ENCODE measurements around the gene MATN4.

Gene MATN4

DNA sequence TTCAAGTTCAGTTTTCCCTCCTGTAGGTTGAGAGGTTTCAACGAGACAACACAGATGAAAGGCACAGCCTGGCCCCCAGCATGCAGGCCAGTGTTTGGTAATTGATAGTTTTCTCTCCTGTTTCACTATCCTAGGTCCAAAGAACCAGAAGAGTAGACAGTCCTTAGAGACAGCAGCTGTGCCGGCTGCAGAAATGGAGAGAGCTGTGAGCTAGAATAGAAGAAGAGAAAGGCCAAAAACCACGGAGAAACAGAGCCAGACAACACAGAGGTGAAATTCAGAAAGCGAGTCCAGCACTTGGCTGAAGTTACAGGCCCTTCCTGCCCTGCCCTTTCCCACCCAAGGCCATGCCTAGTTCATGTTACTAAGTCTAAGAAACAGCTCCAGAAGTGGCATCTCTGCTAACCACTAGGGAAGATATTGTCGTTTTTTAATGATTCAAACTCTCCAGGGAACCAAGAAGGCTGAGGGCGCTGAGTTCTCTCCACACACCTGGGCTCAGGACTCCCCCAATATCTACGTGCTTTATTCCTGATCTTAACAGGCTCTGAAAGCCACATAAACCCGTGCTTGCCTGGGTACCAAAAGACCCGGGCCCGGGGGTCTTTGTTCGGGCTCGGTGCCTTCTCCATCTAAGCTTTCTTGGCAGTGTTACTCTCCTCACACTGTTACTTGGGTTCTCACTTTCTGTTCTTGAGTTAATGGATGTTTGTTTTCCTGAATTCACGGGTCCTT lies 18.0 kb downstream of the MATN4 start:
- no peak for DNase-seq (ENCODE audit: low read depth)

DNA sequence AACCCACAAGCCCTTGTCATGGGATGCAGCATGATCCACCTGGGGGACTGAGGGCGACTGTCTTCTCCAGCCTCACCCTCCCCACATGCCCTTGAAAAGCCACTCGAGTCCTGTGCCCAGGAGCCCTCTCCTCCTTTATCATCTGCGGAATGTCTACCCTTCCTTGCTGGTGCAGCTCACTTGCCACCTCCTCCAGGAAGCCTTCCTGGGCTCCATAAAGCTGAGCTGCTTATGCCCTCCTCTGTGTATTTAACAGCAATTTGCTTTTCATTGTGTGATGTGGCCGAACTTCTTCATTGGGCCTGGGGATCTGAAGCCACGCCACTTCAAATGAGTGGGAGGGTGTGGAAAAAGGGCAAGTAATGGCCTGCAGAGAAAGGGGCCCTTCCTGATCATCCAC lies 19.2 kb downstream of the MATN4 start:
- DNase-seq (ENCODE audit: low read depth): no peak

DNA sequence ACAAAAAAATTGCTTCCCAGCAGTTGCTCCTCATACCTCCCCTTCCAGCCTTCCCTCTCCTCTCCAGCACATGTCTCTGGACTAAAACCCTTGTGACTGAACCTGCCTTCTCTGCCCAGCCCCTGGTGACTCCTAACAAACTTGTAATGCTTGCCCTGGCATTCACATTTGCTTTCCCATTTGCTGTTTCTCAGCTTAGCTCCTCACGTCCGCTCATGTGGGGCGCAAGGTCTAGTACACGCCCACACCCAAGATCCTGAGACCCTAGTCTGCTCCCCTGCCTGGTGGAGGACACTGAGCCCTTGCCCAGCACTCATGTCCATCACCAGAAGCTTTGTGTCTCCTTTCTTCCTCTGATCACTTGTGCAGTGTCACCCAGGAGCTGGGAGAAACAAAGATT lies 19.7 kb downstream of the MATN4 start:
- no peak for DNase-seq (ENCODE audit: low read depth)

DNA sequence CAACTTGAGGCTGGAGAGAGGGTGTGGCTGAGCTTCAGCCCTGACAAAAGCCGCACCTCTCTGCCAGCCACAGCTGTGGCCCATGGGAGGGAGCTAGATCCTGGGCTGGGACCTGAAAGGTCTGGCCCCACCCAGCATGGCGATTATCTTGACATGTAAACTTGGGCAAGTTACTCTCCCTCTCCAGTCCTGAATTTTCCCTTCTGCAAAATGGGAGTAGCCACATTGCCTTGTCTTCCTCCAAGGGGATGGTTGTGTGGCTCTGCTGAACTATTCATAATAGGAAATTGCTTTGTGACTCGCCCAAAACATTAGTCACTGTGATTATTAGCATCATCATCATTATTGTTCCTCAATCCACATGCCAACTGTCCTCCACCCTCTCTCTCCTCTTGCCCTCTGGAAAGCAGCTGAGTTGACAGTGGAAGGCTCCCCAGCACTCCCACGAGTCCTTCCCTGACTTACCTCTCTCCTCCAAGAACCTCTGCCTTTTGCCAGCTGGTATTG lies 24.5 kb downstream of the MATN4 start:
- DNase-seq (ENCODE audit: low read depth): no peak

DNA sequence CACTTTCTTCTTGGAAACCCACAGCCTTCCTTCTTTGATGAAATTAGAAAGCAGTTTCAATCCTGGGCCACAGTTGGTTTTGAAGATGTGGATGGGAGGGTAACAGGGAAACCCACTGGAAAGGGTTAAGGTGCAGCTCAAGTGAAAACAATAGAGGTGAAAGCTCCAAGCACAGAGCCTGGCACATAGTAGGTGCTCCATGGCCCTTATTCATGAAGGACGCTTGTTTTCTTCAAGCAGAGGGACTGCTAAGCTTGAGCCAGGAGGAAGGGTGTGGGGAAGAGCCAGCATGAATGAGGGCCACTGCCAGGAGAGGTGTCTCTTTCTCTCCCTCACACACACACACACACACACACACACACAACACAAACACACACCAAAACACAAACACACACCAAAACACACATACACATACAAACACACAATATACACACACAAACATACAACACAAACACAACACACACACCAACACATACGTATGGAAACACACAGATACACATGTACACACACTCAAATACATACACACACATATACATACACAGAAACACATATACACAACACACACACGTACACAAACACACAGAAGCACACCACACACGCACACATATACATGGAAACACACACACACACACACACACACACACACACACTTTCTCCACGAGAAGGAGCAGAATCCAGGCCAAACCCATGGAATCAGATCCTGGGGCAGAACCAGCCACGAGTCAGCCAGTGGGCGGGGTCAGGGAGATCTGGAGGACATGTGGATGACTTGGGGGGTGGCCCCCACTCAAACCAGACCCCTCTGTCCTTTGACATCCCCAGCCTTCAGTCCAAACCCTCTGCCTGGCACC lies 25.2 kb downstream of the MATN4 start:
- DNase-seq (ENCODE audit: low read depth): no peak

DNA sequence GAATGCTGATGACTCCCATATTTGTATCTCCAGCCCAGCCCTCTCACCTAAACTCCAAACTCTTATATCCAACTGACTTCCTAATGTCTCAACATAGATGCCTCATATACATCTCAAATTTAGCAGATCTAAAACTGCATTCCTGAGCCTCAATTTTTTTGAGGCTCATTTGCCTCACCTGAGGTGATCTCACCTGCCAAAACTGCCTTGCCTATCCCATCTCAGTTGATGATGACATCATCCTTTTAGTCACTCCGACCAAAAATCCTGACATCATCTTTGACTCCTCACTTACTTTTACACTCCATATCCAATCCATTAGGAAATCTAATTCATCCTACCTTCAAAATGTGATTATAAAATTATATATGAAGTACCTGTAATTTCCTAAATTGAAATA lies 28.1 kb downstream of the MATN4 start:
- no peak for DNase-seq (ENCODE audit: low read depth)

DNA sequence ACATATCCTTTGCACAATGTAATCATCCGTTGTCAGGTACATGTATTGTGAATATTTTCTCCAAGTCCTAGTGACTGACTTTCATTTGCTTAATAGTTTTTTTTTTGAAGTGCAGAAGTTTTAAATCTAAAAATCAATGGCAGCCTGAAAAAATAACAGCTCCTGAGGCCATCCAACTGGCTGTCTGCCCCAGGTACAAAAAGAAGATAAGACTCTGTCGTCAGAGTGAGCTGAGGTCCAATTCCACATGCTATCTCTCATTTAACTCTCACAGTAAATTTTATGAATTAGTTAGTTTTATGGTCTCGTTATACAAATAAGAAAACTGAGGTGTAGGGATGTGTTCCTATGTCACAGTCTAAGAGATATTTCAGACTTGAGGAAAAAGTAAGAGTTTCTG lies 32.8 kb downstream of the MATN4 start:
- DNase-seq (ENCODE audit: low read depth): no peak

DNA sequence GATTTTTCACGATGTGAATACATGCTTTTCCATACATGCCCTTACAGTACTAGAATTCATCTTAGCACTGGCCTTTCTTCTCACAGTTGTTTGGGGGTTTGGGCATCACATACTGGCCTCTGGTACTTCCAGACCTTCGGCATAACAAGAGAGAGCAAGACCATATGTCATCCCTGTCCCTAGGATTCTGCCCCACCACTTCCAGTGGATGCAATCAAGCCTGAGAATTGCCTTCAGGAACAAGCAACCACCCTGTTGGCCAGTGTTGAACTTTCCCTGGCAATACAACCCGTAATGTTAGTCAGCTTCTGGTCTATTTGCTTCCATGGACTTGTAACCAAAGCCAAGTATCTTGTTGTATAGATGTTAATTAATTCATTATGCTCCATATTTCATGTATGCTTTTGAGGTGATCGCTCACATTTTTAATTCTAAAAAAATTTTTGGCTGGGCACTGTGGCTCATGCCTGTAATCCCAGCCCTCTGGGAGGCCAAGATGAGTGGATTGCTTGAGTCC lies 38.3 kb downstream of the MATN4 start:
- no peak for DNase-seq (ENCODE audit: low read depth)

DNA sequence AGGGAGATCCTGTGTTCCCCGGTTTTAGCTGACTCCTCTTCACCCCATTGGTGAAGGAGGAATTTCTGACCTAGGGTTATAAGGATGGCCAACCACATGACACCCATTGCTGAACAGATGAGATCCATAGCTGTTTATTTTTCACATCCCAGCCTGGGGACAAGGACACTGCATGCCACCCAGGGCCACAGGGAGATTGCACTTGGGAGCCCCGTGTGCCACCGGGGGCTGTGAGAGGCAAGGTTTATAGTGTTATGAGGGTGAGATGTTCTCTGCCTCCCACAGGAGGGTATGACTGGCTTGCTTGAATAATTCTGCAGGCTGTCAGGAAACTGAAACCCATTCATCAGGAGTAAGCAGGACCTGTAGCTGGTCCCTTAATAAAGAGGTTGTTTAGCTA lies 39.0 kb downstream of the MATN4 start:
- DNase-seq (ENCODE audit: low read depth): no peak

DNA sequence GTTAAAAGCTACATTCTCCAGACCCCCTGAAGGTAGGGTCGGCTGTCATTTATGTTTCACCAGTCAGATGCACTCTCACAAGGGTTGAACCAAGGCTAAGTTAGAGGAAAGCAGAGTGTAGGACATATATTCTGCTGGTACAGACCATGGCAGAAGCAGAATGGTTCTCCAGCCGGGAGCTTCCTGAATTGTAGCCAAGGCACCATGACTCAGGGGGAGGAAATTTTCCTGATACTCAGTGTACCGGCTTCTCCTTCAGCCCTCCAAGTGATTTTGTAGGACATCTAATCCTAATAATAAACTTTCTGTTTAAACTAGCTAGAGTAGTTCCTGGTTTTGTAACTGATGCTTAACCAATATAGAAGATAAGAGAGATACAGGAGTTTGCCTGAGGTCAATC lies 39.6 kb downstream of the MATN4 start:
- no peak for DNase-seq (ENCODE audit: low read depth)

DNA sequence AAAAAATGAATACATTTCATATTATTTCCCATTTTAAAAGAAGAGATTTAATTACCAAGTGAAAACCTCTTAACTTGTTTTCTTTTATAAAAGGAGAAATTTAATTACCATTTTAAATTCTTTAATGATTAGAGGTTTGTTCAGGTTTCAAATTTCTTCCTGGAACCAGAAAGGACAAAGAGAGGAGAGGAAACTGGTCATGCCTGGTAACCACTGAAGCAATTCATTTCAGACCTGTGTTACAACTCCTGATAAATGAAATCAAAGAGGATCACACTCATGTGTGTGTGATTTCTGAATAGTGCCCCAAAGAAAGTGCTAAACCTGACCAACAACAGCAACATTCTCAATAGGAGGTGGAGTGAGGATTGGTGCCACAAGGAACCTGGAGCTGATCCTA lies 41.1 kb downstream of the MATN4 start:
- DNase-seq (ENCODE audit: low read depth): no peak

DNA sequence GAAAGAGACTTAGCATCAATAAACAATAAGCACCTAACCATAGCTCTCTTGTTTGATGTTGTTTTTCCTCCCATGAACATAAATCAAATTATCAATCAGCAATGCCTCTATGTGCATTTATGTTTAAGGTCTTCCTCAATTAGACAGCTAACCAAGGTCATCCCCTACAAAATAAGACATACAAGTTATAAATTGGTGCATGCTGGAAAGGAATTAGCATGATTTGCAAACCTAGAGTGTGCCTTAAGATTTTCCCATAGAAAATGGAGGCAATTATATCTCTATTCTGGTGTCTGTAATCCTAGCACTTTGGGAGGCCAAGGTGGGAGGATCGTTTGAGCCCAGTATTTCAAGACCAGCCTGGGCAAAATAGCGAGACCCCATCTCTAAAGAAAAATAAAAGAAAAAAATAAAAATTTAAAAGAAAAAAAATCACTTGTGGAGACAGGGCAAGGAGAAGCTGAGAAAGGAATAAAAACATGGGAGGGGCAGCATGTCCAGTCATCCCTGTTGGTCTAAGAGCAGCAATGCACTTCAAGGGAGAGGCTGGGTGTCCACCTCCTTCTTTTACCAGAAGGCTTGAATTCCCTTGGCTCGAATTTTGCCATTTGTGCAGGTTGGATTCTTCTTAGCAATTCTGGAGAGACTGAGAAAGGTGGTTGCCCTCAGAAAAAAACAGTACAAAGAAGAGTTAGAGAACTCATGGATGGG lies 44.4 kb downstream of the MATN4 start:
- DNase-seq (ENCODE audit: low read depth): no peak

DNA sequence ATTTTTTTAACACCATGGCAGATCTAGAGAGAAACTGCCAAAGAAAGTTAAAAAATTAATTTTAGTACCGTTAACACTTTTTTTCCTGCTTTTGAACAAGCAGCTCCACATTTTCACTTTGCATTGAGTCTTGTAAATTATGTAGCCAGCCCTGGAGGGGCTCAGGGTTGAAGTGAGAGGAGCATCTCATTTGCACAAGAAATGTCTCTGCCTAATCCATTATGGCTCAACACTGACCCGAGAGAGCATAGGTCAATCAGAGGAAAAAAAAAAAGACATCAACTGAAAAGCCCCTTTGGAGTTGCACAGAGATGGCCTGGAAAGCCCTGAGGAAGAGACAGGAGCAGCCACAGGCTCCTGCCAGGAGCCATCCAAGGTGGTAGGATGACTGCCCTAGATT lies 49.4 kb downstream of the MATN4 start:
- no peak for DNase-seq (ENCODE audit: low read depth)

DNA sequence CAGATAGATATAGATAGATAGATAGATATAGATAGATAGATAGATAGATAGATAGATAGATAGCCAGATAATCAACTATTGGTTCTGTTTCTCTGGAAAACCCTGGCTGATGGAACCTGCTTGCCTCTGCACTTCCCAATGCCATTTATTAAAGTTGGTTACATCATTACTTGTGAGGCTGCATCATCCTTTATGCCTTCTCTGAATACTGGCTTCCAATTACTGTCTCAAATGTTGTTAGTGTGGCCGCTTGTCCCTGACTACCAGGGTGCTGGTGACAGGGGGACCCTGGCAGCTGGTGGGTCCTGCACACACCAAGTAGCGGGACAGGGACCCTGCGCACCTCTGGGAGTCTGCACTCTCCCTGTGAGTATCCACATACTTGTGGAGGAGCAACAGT lies 49.8 kb downstream of the MATN4 start:
- DNase-seq (ENCODE audit: low read depth): no peak

DNA sequence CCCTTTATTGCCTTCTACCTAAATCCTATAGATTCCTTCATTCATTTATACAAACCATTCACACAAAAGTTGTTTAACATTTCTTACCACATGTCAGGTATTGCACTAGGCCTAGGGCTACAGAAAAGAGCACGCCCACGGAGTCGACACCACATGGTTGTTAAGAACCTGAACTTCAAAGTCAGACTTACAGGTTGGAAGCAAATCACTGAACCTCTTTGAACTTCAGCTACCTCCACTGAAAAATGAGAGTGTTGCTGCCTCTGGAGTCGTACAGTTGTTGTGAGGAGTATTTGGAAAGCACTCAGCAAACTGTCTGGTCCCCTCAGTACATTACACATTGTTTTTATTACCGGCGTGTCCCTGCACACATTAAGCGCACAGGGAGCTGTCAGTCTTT lies 50.4 kb downstream of the MATN4 start:
- DNase-seq (ENCODE audit: low read depth): no peak

DNA sequence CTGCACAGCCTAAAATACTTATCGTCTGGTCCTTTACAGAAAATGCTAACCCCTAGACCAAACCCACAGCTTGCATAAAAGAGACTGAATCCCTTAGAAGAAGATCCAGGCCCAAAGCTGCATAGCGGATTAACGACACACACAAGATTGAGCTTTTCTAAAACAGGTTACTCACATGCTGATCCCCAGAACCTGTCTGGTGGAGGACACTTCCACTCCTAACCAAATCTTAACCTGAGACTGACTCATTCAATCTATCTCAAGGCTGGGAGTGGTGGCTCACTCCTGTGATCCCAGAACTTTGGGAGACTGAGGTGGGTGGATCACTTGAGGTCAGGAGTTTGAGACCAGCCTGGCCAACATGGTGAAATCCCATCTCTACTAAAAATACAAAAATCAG lies 50.9 kb downstream of the MATN4 start:
- DNase-seq (ENCODE audit: low read depth): no peak

DNA sequence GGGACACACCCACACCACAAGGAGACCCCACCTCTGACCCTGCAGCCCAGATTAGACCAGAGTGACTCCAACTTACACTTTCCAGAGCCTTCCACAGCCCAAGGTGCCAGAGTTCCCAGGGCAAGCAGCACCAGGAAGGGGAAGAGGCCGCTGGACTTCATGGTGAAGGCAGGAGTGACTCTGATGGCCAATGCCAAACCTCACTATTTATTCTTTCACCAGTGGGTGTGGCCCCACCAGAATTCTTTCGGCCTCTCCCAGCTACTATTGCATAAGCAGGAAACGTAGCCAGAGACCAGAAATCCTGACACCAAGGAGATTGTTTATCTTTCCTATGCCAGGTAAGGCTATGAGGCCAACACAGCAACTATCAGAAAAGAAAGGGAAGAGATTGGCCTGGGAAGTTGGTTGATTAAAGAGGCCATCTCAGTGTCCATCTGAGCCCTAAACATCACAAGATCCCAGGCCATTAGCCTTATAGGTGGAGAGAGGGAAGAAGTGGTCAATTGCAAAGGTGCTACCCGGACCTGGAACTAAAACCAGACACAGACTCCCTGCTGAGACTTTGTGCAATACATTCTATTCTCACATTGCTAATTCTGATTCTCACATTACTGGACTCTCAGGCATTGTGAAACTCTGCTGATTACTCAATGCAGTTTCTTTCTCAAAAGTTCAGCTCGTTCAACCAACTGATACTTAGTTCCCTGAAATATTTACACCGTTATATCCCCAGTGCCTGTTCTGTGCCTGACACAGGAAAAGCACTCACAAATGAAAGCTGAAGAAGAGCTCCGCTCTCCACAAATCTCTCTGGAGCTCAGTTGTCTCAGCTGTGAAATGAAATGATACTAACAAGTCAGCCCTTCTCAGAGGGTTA lies 53.5 kb downstream of the MATN4 start, which contains the start of gene SLPI:
TSS of gene SLPI (minus strand) at position 182 of the 880 bp plus-strand sequence. CDS start at position 161, 21 bp downstream.
- DNase-seq (ENCODE audit: low read depth): peak; percentile 13

DNA sequence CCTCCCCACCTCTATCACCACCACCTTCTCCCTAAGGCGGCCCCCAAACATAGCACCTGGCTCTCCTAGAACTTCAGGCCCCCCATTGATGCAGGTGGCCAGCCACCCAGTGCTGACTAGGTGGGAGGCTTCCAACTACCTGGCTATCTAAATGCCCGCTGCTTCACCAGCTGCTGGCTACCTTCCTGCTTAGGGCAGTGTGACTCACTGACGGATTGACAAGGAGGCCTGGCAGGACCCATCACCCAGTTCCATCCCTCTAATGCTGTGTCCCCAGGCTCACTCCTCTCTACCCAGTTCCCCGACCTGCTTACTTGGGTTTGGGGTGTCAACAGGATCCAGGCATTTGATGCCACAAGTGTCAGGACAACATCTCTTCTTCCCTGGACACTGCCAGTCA lies 54.8 kb downstream of the MATN4 start:
- DNase-seq (ENCODE audit: low read depth): no peak

DNA sequence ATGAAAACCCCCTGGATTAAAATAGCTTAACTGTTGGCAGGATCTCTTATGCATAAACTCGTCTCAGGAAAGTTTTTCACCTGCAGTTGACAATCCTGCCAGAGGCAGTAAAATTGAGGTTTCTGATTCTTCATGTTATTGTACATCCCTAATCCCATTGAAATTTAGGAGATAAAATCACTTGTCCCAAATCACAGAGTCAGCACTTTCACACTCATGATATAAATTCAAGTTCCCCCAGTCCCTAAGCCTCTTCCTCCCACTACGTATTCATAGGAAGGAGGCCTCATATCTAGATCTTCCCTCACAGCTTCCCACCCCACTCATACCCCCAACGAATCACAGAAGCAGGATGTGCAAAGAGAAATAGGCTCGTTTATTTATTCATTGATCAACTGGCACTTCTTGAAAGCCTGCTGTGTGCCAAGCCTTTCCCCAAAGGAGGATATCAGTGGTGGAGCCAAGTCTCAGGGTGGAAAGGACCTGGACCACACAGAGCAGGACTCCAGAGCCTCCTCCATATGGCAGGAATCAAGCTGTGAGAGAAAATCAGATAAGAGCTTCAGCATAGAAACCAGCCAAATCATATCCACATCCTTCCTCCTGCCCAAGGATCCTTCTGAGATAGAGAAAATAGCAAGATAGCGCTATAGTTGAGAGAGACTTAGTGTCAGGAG lies 56.1 kb downstream of the MATN4 start:
- DNase-seq (ENCODE audit: low read depth): no peak

DNA sequence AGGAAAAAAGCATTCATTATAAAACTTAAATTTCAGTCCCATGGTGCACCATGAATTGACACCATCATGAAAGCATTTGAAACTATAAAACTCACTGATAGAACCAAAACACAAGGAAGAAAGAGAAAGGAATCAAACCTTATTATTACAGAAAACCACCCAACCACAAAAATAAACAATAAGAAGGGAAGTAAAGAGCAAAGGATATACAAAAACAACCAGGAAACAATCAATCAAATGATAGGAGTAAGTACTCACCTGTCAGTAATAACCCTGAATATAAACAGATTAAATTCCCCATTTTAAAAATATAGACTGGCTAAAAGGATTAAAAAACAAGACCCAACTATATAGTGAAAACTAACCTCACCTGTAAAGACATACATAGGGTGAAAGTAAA lies 59.5 kb downstream of the MATN4 start:
- no peak for DNase-seq (ENCODE audit: low read depth)

DNA sequence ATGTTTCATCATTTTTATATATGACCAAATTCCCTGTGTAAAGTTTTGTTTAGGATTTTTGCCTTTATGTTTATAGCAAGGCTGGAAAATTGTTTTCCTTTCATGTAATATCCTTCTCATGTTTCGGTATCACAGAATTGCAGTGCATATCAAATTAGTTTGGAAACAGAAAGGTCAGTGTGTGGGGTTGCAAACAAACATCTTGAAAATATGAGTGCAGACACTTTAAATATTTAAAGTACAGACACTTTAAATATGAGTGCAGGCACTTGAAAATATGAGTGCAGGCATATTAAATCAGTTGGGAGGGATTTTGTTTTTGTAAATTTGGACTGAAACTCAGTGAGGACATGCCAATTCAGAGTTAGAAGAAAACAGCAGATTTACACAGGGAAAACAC lies 60.2 kb downstream of the MATN4 start:
- DNase-seq (ENCODE audit: low read depth): no peak
